SU-DHL-6 (cell line): ENCODE measurements around the gene VPS37C.

Experiments
- CTCF ChIP-seq: fragments of 200-600 bp; sonication (generic); IDR thresholded peaks from one replicate; pipeline ENCODE4 v1.5.1; 2017; ENCODE audit warnings: antibody characterized with exemption, mild to moderate bottlenecking, low read length, moderate library complexity; ENCODE audit not compliant: insufficient read depth, poor library complexity, severe bottlenecking
- EZH2phosphoT487 ChIP-seq: fragments of 200-600 bp; sonication (generic), shearing (Covaris generic); conservative IDR thresholded peaks from 2 replicates; pipeline ENCODE4 v1.6.1; 2018; ENCODE audit warnings: mild to moderate bottlenecking, antibody characterized with exemption, low read length, moderate library complexity, mixed read lengths

- TF ChIP-seq CTCF (no peak), EZH2phosphoT487 (no peak)
Measured at GRCh38 chr11:61183645-61184044, 22.4 kb upstream of the VPS37C start.
